HG02973 (cell line): ENCODE results near the gene CNGB1.
"Not testable (repeated sequence)": the region's sequence is repeated elsewhere in the genome, so short reads cannot be mapped to it uniquely, and the experiment has no call there.

Source experiments
- ATAC-seq: cut with Tn5 transposase; IDR thresholded peaks from one replicate; pipeline ENCODE4 v1.9.1; 2021; ENCODE audit warnings: moderate library complexity; ENCODE audit not compliant: unreplicated experiment

CNGB1 gene

DNA sequence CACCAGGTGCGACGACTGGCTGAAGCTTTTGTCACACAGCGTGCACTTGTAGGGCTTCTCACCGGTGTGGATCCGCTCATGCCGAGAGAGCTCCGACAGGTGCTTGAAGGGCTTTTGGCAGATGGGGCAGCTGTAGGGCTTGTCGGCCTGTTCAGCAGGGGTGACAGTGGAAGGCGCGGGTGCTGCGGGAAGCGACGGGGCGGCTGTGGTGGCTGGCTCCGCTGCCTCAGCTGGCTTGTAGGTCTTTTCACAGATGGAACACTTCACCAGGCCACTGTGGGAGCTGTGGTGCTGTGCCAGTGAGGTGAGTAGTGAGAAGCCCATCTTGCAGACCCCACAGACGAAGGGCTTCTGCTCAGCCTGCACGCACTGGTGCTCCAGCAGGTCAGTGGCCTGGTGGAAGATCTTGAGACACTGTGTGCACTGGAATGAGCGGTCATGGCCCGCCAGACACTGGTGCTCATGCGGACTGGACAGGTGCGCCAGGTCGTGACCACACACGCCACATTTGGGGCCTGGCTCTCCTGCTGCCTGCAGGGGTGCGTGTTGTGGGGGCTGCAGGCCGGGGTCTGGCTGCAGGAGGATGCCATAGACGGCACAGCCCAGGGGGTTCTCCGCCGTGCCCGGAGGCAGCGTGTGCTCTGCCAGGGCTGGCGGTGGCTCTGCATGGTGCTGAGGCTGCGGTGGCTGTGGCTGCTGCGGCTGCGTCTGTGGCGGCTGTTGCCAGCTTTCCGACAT is 26.8 kb upstream of the CNGB1 start:
- no peak for ATAC-seq

DNA sequence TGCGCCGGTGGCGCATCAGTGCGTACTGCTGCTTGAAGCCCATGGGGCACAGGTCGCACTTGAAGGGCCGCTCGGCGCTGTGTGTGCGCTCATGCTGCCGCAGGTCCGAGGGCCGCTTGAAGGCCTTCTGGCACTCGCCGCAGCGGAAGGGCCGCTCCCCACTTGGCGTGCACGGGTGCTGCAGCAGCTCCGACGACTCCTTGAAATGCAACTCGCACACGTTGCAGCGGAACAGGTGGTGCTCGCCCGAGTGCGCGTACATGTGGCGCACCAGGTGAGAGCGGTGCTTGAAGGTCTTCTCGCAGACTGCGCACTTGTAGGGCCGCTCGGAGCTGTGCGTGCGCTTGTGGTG is 26.2 kb upstream of the CNGB1 start:
- ATAC-seq, result no peak

DNA sequence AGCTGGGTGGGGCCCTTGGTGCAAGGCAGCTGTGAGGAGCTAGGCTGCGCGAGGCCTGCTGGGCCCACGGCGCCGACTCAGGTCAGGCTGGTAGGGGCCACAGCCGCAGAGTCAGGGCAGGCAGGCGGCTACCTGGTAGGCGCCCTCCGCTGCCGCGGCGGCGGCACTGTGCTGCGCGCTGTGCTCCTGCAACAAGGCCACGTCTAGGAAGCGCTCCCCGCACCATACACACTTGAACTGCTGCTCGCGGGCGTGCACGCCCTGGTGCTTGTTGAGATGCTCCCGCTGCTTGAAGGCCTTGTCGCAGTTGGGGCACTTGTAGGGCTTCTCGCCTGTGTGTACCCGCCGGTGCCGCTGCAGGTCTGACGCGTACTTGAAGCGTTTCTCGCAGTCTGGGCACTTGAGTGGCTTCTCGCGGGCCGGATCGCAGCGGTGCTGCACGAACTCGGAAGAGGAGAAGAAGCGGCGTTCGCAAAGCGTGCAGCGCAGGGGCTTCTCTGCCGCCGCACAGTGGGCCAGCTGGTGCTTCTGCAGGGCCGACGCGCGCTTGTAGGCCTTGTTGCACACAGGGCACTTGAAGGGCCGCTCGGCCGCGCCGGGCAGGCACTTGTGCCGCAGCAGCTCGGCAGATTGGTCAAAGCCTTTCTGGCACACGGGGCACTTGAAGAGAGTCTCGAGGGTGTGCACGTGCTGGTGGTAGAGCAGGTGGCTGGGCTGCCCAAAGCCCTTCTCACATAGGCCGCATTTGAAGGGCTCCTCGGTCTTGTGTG is 25.7 kb upstream of the CNGB1 start:
- ATAC-seq, result no peak

DNA sequence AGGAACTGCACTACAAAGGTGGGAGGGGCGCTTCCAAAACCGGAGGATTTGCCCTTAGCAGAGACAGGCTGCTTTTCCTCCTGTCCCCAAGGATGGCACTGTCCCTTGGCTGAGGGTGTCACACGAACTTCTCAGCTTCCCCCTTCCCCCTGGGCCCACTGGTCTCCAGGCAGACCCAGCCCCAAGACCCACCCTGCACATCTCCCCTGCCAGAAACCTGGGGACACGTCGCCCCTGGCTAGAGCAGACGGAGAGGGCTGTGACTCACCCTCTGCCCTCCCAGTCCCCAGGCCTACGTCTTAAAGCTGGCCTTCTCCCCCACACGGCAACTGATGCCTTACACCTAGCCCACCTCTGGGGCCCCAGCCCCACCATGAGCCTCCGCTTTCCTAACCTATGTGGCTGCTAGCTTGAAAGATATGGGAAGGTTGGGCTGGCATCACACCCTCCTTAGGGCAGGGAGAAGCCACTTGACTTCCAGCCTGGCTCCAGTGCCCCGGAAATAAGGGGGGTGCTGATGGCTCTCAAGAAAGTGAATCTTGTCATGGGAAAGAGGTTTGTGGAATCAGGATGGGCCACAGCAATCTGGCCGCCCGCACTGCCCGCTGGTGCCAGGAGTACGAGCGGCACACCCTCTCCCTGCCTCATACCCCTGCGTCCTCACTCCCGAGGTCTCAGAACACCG is 24.9 kb upstream of the CNGB1 start:
- no peak for ATAC-seq

DNA sequence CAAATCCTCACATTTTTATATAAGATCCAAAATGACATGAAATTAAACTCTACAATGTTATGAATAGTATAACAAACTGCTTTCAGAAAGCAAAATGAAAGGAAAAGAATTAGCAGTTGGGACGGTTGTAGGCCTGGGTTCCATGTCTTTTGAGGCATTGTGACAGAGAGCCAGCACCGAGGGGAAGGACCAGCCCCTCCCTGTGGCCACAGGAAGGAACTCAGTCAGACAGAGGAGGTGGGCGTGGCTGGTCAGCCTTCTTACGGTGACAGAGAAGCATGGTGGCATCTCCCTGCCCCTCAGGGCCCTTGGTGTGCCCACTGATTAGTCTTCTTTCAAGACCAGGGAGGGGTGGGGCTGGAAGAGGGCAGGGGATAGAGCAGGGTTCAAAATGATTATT is 23.9 kb upstream of the CNGB1 start:
- no peak for ATAC-seq

DNA sequence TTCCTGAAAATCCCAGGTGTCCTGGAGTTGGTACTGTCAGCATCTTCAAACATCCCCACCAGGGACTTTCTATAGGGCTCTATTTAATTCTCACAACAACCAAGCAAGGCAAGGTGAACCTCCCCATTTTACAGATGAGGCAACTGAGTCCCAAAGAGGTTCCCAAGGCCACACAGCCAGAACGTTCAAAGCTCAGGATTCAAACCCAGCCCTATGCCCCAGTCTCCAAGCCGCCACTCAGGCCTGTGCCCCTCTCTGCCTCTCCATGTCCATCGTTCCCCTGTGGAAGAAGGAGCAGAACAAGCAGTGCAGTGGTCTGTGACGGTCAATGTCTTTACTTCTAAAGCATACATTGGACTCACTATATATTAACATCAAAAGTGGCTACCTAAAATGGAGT is 23.4 kb upstream of the CNGB1 start:
- ATAC-seq, result no peak

DNA sequence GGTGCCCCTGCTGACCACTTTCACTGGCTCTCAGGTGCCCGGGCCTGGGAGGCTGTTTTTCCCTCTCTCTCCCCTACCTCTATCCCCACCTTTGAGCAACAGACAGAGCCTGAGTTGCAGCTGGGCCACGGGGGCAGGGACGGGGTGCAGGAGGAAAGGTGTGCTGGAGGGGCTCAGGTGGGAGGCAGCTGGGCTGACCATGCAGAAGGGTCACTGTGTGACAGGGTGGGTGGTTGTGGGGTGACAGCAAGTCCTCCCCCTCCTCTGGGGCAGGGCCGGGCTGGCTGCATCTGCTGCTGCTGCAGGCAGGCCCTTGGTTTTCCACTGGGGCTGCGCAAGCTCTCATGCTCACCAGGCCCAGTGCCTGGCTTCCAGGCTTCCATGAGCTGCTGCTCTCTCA is 23.0 kb upstream of the CNGB1 start:
- ATAC-seq, result no peak

DNA sequence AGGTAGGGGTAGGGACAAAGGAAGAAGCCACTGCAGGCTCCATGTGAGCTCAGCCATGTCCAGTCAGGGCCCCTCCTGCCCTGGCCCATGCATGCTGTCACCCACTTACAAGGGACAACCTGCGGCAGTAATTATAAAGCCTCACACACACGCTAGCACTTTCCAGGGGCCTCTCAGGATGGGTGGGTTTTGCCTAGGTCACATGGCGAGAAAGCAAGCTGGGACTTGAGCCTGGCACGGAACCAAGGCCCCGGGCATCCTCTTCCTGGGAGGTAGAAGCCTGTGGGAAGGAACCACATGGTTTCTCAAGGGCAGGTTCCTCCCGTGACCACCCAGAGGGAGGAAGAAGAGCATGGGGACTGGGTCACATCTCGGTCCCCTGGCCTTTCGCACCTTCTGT is 22.5 kb upstream of the CNGB1 start:
- no peak for ATAC-seq

DNA sequence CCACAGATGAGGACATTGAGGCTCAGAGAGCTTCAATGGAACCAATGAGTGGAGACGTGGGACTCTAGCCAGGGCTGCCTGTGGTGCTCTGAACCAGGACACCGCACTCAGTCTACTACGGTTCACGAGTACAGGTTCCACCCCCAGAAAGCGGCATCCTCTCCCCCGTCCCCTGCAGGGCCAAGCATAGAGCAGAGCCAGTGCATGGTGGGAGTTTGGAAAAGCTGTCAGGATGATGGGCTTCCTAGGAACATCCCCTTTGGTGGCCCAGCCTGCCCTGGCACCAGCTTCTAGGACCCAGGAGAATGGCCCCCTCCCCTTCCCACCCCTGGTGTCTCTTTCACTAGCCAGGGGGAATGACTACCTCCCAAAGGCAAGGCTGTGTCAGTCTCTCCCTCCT is 21.2 kb upstream of the CNGB1 start:
- no peak for ATAC-seq

DNA sequence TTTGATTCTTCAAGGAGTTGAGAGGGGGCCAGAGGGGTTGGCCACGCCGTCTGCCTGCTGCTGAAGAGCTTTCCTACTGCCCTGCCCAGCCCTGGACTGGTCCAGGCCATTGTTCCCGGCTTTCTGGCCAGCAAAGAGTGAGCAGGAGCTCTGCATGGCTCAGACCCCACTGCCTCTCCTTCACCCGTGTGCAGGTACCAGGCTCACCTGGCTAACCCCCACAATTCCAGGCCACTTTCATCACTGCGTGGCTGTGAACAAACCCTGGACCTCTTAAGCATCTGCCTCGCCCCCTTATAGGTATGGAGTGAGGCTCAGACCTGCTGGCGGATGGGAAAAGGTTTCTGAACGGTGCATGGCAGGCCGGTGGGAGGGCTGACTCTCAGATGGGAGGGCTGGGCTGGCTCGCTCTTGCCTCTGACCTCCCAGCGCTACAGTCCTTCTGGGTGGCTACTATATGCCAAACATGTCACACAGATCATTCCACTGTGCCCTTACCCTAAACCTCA is 20.7 kb upstream of the CNGB1 start:
- ATAC-seq, result no peak

DNA sequence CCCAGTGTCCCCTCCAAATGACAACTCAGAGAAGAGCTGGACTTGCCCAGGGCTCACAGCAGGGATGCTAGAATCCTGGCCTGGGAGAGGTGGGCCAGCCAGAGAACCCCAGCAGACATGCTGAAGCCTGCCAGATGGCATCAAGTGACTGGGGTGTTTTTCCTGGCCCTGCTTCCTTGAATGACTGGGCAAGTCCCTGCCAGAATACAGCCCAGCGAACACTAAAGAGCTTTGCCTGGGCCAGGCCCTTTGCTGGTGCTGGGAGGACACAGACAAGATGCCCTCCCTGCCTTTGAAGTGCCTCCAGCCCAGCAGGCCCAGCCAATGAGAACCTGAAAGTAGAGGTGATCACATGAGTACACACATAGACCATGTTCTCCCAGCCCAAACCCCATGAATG is 18.0 kb upstream of the CNGB1 start:
- ATAC-seq, result no peak

DNA sequence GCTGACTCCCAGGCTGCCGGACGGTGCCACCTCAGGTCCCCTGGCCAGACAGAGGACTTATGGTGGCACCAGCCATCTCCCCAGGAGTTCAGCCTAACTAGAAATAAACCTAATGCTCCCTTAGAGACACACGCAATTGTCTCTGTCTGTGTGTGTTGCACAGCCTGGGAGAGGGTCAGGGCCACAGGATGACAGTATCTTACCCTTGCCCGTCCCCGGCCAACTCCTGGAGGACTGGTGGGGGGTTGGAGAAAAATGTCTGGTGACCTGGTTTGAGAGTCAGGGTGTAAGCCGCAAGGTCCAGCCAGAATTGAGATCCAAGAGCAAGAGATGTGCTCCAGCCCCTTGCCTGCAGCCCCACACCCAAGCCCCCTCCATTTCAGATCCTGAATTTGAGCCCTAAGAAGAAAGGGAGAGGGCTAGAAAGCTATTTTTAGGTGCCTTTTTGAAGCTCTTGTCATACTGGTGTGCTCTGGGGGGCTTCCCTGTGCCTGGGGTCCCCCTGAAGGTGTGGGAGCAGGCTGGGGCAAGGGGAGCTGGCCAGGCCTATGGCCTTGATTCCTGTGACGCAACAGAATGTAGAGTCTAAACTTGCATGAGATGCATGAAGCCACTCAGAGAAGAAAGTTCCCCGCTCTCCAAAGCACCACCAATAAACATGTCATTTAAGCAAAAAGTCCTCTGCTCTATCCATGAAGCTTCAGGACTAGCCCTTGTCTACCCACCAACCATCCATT is 16.7 kb upstream of the CNGB1 start:
- no peak for ATAC-seq

DNA sequence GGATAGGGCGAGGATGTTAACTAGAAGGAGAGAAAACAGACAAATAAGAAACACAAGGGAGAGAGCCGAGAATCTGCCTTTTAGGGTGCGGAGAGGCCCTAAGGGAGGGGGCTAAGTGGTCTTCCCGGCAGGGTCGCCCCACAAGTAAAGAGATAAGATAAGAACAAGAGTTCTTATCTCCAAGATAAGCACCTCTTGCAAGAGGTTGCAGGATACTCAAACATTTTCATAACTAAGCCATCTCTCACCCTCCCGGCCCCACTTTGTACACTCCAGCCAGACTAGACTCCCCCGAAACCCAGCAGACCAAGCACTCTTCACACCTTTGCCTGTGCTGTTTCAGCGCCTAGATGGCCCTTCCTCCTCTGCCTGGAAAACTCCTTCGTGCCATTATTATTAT is 15.3 kb upstream of the CNGB1 start:
- ATAC-seq, result no peak

DNA sequence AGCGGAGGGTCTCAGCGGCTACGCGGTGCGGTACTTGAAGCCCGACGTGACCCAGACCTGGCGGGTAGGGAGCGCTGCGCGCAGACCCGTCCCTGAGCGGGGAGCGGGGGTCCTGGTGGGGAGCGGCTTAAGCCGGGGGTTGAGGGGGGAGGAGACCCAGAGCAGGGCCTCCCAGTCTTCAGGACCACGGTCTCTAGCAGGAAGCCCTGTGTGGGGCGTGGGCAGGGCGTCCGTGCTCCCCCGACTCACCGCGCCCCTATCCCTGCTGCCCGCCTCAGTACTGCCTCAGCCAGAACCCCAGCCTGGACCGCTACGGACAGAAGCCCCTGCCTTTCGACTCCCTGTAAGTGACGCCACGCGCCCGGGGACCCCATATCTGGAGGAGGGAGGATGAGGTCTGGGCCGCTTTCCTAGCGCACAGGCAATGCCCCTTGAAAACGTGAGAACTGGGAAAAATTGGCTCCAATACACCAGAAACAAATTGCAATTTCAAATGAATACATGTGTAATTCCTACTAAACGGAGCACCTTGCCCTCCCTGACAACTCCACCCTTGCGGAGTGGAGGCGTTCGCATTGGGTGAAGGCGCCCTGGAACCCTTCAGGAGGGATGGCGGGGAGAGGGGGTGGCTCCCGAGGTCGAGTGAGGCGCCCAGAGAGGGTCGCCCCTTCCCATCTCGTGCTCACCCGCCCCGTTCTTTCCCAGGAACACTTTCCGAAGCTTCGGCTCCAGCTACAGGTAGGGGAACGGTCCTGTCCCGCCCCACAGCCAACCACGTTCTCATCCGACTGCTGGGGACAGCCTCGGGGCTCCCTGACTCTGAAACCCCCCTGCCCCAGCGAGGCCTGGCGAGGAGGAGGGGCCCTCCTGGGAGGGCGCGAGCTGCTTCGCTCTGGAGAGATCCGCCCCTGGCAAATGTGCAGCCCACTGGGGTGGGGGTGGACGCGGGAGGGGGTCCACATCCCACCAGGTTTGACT is 14.6 kb upstream of the CNGB1 start:
- ATAC-seq, result no peak

DNA sequence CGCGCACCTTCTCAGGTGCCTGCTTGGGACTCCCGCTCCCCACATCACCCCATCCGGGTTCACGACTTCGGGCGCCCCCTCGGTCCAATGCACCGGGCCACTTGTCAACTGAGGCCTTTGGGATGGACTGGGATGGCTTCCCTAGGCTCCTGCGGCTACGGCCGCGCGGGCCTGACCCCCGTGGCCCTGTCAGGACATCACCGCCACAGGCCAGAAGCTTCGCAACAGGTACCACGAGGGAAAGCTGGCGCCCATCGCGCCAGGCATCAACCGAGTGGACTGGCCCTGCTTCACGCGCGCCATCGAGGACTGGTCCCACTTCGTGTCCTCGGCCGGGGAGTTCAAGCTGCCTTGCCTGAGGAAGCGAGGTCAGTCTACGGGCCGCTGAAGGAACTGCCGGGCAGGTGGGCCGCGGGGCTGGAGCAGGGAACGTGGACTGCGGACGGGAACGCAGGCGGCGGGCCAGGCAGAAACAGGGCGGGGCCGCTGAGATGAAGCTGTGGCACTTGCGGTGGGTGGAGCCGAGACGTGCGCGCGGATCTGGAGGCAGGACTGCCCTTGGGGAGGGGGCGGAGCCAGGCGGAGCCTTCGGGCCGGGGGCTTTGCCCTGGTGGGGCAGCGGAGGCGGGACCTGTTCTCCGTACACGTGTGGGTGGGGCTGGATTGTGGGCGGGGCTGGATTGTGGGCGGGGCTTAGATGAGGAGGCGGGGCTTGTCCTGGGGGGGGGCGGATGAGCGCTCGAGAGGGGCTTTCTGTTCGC is 13.7 kb upstream of the CNGB1 start:
- no peak for ATAC-seq

DNA sequence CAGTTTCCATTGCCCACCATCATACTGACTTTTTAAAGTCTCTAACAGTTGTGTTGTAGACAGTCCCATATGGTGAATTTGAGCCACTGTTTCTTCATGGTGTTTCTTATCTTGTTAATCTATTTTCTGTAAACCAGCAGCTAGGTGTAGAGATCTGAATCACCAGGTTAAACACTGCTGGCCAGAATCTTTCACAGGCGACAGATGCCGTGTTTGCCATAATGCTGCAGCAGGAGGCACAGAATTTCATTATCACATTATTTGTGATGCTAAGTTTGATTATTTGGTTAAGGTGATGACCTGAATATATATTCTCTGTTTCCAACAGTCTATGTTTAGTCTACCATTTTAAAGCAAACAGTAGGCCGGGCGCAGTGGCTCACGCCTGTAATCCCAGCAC is 11.5 kb upstream of the CNGB1 start:
- no peak for ATAC-seq

DNA sequence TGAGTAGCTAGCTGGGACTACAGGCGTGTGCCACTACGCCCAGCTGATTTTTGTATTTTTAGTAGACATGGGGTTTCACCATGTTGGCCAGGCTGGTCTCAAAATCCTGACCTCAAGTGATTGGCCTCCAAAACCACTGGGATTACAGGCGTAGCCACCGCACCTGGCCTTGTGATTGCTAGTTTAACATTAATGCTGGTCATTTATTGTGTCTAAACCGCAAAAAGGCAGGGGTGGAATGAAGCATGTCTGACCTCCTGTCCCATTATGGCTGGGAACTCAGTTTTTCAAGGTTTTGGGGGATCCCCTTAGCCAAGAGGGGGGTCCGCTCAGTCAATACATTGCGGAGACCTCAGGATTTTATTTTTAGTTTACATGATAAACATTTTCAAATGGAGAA is 10.7 kb upstream of the CNGB1 start:
- ATAC-seq, result no peak

DNA sequence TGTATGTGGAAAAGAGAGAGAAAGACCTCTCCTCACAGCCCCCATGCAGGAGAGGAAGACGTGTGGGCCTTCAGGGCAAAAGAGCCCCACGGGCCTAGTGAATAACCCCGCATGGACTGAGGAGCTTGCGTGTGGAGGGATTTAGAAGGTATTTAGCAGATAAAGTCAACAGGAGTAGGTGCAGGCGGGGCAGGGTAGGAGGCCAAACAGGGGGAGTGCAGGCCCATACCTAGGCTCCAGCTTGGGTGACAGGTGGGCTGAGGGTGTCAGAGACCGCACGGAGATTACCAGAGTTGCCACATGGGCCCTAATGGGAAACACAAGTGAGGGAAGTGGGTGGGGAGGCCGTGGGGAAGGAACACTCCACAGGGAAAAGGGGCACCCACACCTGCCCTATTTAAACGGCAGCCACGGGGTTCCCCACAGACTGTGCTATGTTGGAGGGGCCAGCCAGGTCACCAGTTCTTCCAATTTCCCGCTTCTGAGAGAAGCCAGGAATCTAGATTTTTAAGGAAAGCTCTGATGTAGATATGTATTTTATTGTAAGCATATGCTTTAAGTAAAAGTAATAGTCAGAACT is 8.2 kb upstream of the CNGB1 start:
- no peak for ATAC-seq

DNA sequence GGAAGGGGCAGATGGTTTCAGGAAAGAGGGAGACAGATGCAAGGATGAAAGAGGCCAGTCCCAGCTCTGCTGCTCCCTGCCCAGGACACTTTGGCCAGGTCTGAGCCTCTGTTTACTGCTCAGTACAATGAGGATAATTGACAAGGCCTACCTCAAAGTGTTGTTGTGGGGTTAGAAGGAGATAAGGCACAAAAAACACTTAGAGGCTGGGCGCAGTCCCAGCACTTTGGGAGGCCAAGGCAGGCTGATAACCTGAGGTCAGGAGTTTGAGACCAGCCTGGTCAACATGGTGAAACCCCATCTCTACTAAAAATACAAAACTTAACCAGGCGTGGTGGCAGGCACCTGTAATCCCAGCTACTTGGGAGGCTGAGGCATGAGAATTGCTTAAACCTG is 7.1 kb upstream of the CNGB1 start:
- not testable (repeated sequence) for ATAC-seq
